Coronary artery (tissue), 2 donors: Measurements from ENCODE around the gene RPL36A.

Experiments used
- DNase-seq: peaks from one replicate; pipeline ENCODE4 v3.0.0-alpha.2; 2017; ENCODE audit warnings: low spot score
- H3K27ac ChIP-seq, 2 donors: fragments of 200-600 bp; sonication (generic); one replicate each; pipeline ENCODE4 v1.5.1; 2016 to 2019
- H3K4me3 ChIP-seq: fragments of 200-600 bp; sonication (generic); 2 replicates; pipeline ENCODE4 v1.5.1; 2016; ENCODE audit warnings: mild to moderate bottlenecking, moderate library complexity
- TF ChIP-seq, protein P1 (sequence below): fragments of 200-600 bp; sonication (generic); IDR thresholded peaks from one replicate; pipeline ENCODE4 v1.5.1; 2019; ENCODE audit warnings: antibody characterized with exemption

Gene RPL36A

DNA sequence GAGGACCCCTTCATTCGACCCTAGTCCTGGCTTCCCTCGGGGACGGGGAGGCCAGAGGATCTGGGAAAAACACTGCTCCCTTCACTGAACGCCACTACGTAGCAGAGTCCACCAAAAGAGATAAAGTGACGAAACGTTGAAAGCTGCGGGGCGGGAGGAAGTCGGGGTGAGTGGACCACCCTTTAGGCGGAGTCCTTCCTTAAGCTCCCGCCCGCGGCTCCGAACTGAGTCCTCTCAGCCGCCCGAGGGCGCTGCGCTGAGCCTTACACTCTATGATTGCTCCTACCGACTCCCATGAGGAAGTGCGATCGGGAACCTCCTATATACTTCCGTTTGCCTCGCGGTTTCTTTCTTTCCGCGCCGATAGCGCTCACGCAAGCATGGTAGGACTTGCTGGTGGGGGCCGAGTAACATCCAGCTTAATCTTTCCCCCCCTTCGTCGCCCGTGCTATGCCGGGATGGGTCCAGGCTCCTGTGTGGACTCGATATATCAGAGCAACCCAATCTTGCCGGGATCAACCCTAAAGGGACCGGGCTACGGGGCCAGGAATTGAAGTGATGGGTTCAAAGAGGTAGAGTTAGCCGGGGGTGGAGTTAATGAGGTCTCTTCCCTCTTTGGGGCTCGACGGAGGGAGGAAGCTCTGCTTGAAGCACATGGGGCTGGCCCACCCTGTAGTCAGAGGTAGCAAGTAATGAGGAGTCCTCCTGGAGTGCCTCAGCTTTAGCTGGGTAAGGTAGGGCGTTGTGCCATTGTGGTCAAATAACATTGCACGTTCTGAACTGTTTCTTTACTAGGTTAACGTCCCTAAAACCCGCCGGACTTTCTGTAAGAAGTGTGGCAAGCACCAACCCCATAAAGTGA, at the start of gene RPL36A:
Gene RPL36A, plus strand, starts transcription at position 348 of the 862 bp plus-strand sequence. Its CDS starts 33 bp downstream, at position 381.
- peak within 1 kb of the TSS; percentile 71 for H3K4me3 ChIP-seq
- DNase-seq = peak; percentile 87
- TF ChIP-seq, protein P1, sequence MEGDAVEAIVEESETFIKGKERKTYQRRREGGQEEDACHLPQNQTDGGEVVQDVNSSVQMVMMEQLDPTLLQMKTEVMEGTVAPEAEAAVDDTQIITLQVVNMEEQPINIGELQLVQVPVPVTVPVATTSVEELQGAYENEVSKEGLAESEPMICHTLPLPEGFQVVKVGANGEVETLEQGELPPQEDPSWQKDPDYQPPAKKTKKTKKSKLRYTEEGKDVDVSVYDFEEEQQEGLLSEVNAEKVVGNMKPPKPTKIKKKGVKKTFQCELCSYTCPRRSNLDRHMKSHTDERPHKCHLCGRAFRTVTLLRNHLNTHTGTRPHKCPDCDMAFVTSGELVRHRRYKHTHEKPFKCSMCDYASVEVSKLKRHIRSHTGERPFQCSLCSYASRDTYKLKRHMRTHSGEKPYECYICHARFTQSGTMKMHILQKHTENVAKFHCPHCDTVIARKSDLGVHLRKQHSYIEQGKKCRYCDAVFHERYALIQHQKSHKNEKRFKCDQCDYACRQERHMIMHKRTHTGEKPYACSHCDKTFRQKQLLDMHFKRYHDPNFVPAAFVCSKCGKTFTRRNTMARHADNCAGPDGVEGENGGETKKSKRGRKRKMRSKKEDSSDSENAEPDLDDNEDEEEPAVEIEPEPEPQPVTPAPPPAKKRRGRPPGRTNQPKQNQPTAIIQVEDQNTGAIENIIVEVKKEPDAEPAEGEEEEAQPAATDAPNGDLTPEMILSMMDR = peak; percentile 49
- peak within 1 kb of the TSS; percentile 57 to 81 for H3K27ac ChIP-seq

DNA sequence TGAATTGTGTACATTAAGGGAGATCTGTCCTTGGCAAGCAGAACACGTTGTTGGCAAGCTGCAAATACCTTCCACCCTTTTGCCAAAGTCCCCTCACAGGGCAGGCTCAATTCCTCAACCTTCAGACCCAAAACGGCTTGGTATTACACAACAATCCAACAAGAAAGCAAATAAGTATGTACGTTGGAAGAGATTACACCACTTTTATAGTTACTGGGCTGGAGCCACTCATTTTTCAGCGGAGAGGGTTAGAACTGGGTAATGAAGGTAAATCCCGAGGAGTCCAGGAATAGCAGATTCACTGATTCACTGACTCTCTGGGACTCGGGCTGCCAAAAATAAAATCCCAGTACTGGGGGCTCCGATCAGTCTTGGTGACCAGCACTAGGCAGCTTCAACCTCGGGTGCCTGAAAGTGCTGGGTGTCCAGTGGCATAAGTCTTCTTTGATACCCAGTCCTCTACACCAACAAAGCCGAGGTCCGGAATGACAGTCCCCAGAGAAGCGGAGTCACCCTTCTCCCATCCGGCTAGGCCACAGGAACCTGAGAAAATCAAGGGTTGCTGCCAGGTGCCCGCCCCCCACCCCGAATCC, 42.9 kb upstream of the RPL36A start:
- peak overlapping the region; percentile 78 for H3K4me3 ChIP-seq
- DNase-seq = peak; percentile 74
- H3K27ac ChIP-seq = peak overlapping the region in 1 of 2 donors; percentile 91
- TF ChIP-seq, protein P1 = no peak

DNA sequence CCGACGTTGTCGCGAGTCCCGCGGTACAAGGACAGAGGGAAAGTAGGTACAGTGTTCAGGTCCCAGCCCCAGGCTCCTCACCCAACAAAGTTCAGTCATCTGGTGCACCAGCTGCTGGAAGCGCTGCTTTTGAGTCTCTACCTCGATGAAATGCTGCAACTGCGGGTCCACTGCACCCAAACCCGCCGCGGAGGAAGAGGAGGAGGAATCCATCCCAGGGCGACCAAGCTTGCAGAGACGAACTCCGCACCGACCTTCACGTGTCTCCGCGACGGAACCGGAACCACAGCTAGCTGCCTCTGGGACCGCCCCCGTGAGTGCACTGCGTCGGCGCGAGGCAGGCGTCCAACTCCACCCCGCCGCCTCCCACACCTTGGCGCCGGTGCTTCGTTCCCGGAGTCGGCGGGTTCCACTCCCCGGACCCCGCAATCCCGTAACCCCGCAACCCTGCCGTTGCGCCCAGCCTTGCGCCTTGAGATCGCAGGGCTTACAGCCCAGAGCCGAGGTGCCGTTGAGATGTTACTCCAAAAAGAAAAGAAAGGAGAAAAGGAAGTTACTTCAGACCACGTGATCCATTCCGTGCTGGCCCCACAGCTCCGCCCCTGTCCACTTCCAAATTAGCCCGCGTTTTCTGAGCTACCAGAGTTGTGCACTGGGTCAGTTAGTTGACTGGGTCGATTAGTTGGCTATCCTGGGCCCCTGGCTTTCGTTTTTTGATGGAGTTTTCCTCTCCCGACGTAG, 42.2 kb upstream of the RPL36A start, which contains the start of gene TIMM8A:
Gene TIMM8A, minus strand, starts transcription at position 291 of the 741 bp plus-strand sequence. Its CDS starts 78 bp downstream, at position 213.
- Histone ChIP-seq H3K4me3 (peak within 1 kb of the TSS; percentile 78), H3K27ac (peak within 1 kb of the TSS; percentile 84 to 91)
- peak; percentile 80 for DNase-seq
- TF ChIP-seq, protein P1 = no peak

DNA sequence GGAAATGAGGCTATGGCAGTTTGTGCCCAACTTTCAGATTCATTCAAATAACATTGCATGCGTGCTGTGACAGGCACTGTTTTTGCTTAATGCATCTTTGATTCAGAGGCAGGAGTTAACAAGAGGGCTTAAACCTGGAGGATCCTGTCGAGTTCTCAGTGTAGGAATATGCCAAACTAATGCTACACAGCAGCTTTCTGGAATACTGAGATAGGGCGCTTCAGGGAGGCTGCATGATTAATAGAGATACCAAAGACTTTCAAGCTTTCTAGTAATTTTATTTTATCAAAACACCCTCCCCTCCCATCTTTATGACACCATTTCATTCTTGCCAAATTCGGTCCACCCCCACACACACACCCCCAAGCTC, 41.6 kb upstream of the RPL36A start:
- TF ChIP-seq, protein P1 = no peak
- Histone ChIP-seq H3K4me3 (peak overlapping the region; percentile 78), H3K27ac (peak overlapping the region in 1 of 2 donors; percentile 84)
- no peak for DNase-seq

DNA sequence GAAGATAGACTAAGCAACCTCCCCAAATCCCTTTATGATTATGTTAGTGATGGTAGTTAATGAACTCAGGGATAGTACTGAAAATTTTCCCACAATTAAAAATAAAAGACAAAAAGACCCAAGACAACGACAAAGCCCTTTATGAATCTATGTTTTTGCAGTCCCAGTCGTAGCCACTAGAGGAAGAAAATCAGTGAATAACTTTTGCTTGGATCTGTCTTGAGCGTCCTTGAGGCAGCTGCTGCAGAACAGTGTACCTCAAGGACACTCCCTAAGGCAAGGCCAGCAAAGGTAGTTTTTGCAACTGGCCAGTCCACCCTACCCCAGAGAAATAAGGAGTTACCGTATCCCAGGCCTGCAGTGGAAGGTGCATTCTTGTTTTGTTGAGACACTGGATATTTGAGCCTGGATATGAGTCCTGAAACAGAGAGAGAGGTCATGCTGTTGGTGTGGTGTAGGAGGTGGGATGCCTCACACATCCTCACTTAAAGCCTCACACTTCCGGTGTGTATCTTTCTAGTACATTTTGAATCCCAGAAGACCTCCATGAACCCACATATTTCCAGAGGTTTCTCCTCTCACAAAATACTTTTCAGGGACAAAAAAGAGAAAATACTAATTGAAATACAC, 33.5 kb upstream of the RPL36A start:
- TF ChIP-seq, protein P1 = no peak
- no peak for DNase-seq
- Histone ChIP-seq H3K27ac (no peak overlapping the region), H3K4me3 (no peak overlapping the region)

DNA sequence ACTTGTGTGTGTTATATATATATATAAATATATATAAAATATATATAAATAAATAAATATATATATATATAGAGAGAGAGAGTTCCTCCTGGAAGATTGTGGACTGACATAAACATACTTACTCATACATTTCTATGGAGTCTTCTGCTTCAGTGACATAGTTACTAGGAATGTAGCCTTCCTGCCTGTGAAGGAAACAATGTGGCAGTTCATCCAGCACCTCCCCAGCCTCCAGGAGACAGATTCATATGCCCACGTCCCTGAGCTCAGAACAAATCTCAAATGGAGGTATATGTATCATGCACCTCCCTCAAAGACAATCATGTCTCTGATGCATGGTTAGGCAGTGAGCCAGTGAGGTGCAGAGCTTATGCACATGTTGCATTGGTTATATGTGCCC, 30.8 kb upstream of the RPL36A start:
- DNase-seq = no peak
- TF ChIP-seq, protein P1 = no peak
- H3K4me3 ChIP-seq = no peak overlapping the region
- H3K27ac ChIP-seq = no peak overlapping the region
